GM19467 (cell line): Measurements from ENCODE around the gene CSMD2.
"Not testable (repeated sequence)": the region's sequence is repeated elsewhere in the genome, so short reads cannot be mapped to it uniquely, and the experiment has no call there.

Experiments
- ATAC-seq: cut with Tn5 transposase; IDR thresholded peaks from one replicate; pipeline ENCODE4 v1.9.1; 2021; ENCODE audit warnings: mild to moderate bottlenecking, moderate library complexity; ENCODE audit not compliant: unreplicated experiment

Gene CSMD2

DNA sequence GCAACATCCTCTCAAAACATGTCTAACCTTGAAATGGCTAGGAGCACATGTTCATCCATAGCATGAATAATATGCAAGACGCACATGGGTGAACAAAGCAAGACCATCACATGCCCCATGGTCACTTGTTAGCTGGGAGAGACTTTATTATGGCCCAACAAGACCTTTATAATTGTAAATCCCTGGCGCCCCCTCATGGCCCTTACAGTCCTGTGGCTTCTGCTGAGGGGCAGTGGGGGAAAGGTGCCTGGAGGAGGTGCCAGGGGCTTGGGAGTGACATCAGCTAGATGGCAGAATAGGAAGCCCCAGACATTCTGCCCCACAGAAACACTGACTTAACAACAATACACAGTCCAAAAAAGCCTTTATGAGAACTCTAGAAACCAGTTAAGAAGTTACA, 51.7 kb downstream of the CSMD2 start:
- ATAC-seq = no peak

DNA sequence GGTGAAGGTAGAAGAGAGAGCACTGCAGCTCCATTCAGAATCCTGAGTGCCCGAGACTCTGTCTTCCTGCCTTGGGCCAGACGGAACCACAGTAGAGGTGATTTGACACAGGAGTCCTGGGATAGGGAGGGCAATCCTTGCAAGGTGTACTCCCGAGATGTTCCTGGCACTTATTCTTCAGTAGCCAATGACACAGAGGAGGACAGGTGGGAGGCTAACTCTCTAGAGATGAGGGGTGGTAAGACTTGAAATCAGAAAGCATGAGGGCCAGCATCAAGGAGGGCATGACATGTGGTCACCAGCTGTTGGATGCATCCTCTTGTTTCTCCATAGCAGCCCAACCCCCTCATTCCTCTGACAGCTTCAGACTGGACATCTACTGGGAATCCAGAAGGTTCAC, 56.3 kb downstream of the CSMD2 start:
- ATAC-seq = no peak

GRCh38 chr1:34108269-34108668, 56.8 kb downstream of the CSMD2 start:
- ATAC-seq = no peak

DNA sequence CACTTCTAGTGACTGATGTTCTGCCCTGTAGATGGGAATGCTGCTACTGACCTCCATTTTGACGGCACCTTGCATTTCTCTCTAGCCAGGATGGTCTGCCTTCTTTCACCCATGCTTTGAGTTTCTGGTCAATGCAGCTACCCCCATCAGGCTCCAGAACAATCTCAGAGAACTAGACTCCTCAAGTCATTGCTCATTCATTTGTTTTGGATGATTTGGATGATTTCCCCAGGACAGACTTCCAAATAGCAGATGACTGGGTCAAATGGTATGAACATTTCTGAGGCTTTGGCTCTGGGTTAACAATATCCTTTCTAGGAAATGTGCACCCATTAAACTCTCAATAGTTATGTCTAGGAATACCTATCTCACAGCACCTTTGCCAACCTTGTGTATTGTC, 63.9 kb downstream of the CSMD2 start:
- ATAC-seq = no peak

DNA sequence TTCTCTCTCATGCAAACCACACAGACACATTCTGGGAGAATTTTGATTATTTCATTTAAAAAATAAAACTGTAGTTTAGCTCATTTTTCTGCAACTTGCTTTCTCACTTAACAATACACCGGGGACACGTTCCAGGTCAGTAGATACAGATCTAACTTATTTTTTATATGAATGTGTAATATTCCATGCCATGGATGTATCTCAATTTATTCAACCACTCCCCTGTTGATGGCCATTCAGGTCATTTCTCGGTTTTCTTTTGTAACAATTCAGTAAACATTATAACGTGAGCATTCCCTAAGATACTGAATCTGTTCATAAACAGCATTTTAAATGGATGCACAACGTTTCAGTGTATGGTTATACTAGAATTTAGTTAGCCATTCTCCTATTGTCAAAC, 64.7 kb downstream of the CSMD2 start:
- no peak for ATAC-seq

GRCh38 chr1:34092399-34092798, 72.6 kb downstream of the CSMD2 start:
- not testable (repeated sequence) for ATAC-seq

DNA sequence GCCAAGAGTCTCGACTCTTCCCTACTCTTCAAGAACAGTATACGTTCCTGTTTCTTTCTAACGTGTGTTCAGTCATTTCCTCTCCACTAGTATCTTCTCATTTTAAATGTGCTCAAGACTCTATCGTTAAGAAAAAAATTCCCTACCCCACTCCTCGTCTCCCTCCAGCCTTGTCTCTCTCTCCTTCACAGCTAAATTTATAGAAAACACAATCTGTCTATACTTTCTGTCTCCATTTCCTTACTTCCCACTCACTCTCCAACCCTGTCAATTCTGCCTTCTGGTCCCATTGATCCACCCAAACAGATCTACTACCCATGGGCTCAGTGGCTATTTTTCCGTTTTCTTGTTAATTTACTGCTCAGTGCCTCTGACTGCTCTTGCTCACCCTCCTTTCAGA, 75.3 kb downstream of the CSMD2 start:
- ATAC-seq = no peak

DNA sequence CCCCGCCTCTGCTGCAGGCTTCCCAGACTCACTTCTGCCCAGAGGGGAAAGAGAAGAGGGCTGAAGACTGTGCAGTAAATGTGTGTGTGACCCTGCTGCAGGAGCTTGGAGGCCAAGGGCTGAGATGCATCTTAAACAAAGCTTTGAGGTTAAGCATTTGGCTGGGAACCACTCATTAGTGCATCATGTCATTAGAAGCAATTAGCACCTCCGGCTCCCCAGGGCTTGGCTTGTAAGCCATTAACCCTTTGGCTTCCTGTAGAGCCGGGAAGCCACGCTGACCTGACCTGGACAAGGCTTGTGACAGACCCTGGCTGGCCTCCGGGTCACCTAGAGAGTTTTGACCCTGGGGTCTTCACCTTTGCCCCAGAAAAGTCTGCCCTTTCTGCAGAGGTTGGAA, 77.0 kb downstream of the CSMD2 start:
- ATAC-seq = no peak

DNA sequence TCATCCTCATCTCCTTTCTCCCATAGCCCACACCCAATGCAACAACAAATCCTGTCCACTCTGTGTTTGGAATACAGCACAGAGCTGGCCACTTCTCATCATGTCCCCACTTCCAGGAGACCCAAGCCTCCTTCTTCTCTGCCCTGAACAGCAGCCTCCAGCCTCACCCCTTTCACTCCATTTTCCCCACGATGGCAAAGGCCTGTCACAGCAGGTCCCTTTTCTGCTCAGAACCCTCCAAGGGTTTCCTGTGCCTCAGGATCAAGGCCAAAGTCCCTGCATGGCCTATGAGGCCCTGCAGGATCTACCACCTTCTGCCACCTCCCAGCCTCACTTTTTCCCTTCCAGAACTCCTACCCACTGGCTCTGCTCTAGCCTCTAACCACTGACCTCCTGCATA, 78.5 kb downstream of the CSMD2 start:
- no peak for ATAC-seq

DNA sequence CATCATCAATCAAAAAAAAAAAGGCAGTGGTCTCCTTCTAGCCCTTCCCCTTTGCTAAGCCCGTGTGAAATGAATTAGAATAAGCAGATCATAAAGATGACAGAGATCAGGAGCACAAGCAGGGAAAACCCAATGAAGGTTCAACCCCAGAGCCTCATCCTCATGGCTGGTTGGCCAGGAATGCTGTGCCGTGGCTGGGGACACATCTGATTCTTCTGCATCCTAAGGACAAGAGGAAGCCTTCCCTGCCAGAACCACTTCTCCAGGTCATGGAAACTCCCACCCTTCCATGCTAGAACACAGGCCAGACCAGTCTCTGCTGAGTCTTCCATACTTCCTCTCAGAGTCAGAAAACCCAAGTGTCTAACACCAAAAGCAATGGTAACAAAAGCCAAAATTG, 81.1 kb downstream of the CSMD2 start:
- no peak for ATAC-seq

GRCh38 chr1:34082085-34082670, 82.9 kb downstream of the CSMD2 start:
- not testable (repeated sequence) for ATAC-seq

DNA sequence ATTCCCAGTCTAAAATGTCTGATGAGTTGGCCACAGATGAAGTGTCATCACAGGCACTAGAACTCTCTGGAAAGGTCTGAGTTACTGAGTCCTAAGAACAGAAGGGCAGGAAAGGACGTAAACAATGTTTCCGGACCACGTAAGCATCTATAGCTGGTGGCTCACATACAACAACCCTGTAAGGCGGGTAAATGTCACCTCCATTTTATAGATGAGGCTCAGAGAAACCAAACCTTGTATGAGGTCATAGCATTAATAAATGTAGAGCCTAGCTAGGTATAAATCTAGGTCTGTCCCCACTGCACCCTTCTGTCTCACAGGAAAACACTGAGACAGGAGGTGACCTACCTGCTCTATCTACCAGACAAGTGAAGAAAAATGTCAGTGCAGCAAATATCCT, 86.6 kb downstream of the CSMD2 start:
- no peak for ATAC-seq

DNA sequence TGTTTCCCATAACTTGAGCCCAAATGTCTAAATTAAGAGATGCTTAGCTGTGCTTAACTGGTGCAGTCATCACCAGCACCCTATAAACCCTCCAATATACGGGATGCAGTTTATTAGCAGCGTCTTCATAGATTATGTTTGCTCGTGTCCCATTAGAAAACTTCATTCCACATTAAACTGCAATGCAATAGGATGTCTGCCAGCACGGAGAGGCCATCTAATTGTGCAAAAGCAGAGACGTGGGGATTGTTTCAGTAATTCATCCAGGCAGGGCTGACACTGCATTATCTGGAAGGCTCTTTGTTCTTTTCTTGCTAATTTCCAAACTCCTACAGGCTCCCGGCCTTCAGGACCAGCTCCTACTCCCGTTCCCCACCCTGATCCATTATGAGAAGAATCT, 89.5 kb downstream of the CSMD2 start:
- ATAC-seq = no peak

DNA sequence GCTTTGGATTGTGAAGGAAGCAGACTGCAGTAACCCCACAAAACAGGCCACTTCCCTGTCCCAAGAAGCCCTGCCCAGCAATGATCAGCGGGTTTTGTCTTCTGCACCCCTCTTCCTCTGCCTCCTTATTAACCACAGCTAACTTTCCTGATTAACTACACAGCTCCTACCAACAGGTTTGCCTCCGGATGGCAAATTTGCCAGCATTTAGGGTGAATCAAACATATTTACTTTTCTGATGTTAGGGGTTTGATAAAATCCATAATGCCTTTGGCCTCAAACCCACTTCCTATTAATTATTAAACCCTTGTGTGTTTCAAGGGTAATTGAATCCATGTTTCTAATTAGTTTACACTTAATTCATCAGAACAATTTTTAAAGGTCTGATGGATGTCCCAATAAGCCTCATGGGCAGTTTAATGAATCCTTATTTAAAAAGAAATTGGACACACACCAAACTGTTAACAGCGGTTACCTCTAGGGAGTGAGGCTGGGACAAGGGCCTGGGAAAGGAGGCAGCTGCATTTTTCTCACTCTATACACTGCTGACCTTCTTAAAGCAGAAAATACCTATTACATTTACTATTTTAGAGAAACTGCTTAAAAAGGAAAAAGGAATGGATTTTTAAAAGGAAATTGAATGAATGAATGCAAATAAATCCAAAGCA, 91.9 kb downstream of the CSMD2 start:
- ATAC-seq = no peak

DNA sequence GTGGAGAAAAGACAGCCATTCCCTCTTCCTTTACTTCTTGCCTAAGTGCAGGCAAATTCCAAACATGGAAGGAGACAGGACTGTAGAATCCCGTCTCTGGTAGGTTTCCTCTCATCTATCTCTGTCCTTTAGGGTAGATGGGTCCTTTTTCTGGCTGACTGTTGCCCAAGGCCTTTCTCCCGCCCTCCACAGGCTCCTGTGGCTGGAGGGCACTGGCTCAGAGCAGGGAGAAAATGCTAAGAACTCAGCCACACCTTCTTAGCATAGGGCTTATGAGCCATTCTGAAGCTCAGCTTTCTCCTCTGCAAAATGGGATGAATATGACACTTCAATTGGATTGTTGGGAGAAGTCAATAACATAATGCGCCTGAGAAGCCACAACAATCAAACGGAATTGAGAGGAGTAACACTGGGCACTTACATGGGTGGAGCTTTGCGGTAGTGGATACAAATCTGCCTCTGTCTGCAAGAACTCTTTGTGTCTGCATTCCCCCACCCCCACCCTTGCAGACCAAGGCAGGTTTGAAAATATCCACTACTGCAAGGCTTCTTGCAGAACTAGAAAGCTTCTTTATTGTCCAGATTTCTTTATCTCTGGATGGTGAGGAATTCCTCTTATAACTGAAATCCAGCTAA, 94.7 kb downstream of the CSMD2 start:
- ATAC-seq = no peak

DNA sequence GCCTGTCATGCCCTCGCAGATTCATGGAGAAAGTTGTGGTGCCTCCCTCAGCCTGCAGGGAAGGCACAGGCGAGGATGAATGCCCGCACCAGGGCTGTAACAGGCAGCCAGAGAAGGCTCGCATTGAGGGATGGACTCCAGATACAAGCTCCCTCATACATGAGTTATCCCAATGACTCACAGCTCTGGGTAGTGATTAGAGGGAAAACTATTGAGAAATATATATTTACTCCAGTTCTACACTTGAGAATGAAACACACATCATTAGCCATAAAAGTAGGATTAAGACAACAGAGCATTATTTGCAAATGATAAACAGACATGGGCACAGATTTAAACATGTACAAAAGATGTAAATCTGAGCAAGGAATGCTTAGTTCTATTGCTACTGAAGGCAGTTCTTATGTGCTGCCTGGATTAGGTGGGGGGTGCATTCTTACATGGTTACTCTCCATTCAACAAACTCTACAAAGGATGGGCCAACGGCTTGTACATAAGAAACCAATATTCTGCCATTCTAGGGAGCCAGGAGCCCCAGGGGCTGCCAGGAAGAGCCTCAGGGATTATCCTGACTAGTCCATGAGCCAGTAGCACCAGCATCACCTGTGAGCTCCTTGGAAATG, 97.9 kb downstream of the CSMD2 start:
- ATAC-seq = no peak

DNA sequence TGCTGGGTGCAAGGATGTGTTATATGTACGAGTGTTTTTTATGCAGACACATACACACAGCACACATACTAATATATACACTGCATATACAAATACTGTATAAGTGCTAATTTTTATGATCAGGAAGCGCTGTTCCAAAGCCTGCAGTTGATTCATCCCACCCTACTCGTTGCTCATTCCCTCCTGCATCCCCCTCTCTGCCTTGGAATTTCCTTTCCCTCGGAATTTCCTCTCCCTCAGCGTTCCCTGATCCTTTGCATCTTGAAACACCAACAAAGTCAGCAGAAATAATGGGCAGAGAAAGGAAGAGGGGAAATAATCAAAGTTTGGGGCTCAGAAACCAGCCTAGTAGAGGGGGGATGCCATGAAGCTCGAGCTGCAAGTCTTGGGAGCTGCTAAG, 98.9 kb downstream of the CSMD2 start:
- ATAC-seq = no peak

GRCh38 chr1:34065498-34065897, 99.5 kb downstream of the CSMD2 start:
- no peak for ATAC-seq

DNA sequence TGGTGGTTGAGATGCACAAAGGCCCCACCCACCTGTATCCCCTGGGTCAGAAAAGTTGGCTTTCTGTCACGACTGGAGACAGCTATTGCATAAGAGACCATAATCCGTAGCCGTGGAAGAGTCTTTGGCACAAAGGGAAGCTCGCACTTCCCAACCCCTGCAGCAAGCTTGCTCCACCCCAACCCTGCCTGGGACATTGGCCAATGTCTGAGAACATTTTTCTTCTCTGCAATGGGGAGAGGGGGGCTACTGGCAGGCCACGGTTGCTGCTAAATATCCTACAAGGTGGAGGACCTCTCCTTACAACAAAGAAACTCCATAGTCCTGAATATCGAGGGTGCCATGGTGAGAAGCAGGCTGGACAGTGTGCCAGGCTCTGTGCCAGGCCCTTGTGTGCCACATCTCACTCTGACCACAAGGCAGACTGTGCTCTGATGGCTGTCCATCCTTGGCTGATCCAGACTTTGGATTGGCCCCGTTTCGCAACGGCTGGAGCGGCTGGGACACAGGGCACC, 104.1 kb downstream of the CSMD2 start:
- no peak for ATAC-seq

DNA sequence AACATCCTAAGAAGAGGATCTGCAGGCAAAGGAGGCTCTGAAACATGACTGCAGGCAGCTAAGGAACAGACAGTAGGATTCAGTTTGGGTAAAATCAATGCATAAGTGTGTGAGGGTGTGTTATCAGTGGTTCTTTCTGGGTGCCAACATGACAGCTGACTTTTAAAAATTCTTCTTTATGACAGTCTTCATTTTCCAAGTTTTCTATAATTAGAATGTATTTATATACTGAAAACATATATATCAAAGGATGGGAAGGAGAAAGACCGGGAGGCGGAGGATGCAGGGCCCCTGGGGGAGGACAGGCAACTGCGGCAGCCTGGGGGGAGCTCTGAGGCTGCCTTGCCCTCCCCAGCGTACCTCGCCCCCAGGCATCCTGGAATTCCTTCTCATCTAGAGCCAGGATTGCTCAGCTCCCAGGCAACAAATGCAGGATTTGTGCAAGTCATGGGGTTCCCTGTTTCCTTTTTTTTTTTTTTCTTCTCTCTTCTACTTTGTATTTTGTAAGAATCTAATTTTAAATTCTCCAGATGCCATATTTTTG, 104.8 kb downstream of the CSMD2 start:
- ATAC-seq = no peak

- ATAC-seq = no peak
Observed at GRCh38 chr1:34057347-34058130, 107.5 kb downstream of the CSMD2 start.
